Hematopoietic multipotent progenitor cell treated with erythropoietin and hydrocortisone succinate and interleukin-3 and kit ligand, for 6 days (in vitro differentiated cells): ENCODE data around the gene SYT10.
"Not testable (repeated sequence)": the region's sequence is repeated elsewhere in the genome, so short reads cannot be mapped to it uniquely, and the experiment has no call there.

Experiments
- DNase-seq: peaks from one replicate; pipeline ENCODE4 v3.0.0-alpha.2; 2015

SYT10 gene

DNA sequence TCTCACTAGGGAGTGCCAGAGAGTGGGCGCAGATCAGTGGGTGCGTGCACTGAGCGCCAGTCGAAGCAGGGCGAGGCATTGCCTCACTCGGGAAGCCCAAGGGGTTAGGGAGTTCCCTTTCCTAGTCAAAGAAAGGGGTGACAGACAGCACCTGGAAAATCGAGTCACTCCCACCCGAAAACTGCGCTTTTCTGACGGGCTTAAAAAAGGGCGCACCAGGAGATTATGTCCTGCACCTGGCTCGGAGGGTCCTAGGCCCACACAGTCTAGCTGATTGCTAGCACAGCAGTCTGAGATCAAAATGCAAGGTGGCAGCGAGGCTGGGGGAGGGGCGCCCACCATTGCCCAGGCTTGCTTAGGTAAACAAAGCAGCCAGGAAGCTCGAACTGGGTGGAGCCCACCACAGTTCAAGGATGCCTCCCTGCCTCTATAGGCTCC is 107.6 kb downstream of the SYT10 start:
- not testable (repeated sequence) for DNase-seq

GRCh38 chr12:33330940-33331339 is 108.7 kb downstream of the SYT10 start:
- no peak for DNase-seq
